HepG2 (cell line): ENCODE data around the gene CBLN3. TPM values are rescaled to one million over a fixed set of nuclear protein-coding genes. Genes with fewer than 3 reads are reported as not detected.

ENCODE experiments used
- ATRX ChIP-seq: sonication (generic); formaldehyde crosslinking; IDR thresholded peaks from 2 replicates; pipeline ENCODE4 v1.4.0; 2020; ENCODE audit warnings: missing genetic modification reagents, borderline replicate concordance
- CBX1 ChIP-seq: IDR thresholded peaks from one replicate; pipeline ENCODE4 v1.6.1; 2016; ENCODE audit warnings: antibody characterized with exemption, low read depth
- FIP1L1 ChIP-seq: fragments of 200-400 bp; formaldehyde crosslinking; IDR thresholded peaks from 2 replicates; pipeline ENCODE4 v1.6.1; 2018; ENCODE audit warnings: low read depth, mild to moderate bottlenecking, low read length, moderate library complexity, borderline replicate concordance; ENCODE audit not compliant: insufficient read depth
- FOXO4 ChIP-seq: sonication (generic); formaldehyde crosslinking; conservative IDR thresholded peaks from 2 replicates; pipeline ENCODE4 v1.8.1; 2023; ENCODE audit warnings: missing genetic modification reagents
- HMGXB4 ChIP-seq, 2 experiments: sonication (generic) in 1 of 2; formaldehyde crosslinking in 1 of 2; IDR thresholded peaks; 2 replicates each; pipeline versions ENCODE4 v1.4.0 to v1.6.1; 2018 to 2020; ENCODE audit warnings: missing genetic modification reagents in 2 of 2, borderline replicate concordance in 1 of 2, low read depth in 1 of 2, mild to moderate bottlenecking in 1 of 2, missing biosample characterization in 1 of 2
- NR2F6 ChIP-seq, 2 experiments: IDR thresholded peaks; 2 replicates each; pipeline ENCODE4 v1.6.1; 2016; ENCODE audit warnings: antibody characterized with exemption in 1 of 2, mild to moderate bottlenecking in 1 of 2
- POLR2G ChIP-seq: fragments of 200-400 bp; formaldehyde crosslinking; IDR thresholded peaks from 2 replicates; pipeline ENCODE4 v1.6.1; 2018; ENCODE audit warnings: mild to moderate bottlenecking, low read depth, low read length, moderate library complexity
- ZC3H4 ChIP-seq: sonication (generic); formaldehyde crosslinking; IDR thresholded peaks from 2 replicates; pipeline ENCODE4 v1.4.0; 2020; ENCODE audit warnings: missing genetic modification reagents, borderline replicate concordance
- ZFP36 ChIP-seq: fragments of 150-350 bp; IDR thresholded peaks from 2 replicates; pipeline ENCODE4 v1.6.1; 2018; ENCODE audit warnings: borderline replicate concordance, low read length, low read depth; ENCODE audit not compliant: partially characterized antibody
- ZNF281 ChIP-seq: sonication (generic); formaldehyde crosslinking; IDR thresholded peaks from 2 replicates; pipeline ENCODE4 v1.4.0; 2020; ENCODE audit warnings: missing genetic modification reagents, borderline replicate concordance
- ZNF484 ChIP-seq: sonication (generic); formaldehyde crosslinking; IDR thresholded peaks from 2 replicates; pipeline ENCODE4 v1.5.1; 2020; ENCODE audit warnings: mild to moderate bottlenecking, low read depth, missing genetic modification reagents, borderline replicate concordance
- ZNF572 ChIP-seq: sonication (generic); formaldehyde crosslinking; IDR thresholded peaks from 2 replicates; pipeline ENCODE4 v1.5.1; 2020; ENCODE audit warnings: mild to moderate bottlenecking, missing genetic modification reagents
- ZNF616 ChIP-seq: sonication (generic); formaldehyde crosslinking; IDR thresholded peaks from 2 replicates; pipeline ENCODE4 v1.5.0; 2020; ENCODE audit warnings: low read depth, mild to moderate bottlenecking, missing genetic modification reagents
- ZNF652 ChIP-seq: IDR thresholded peaks from 2 replicates; pipeline ENCODE4 v1.6.1; 2016; ENCODE audit warnings: low read depth, borderline replicate concordance
- ZNF83 ChIP-seq: sonication (generic); formaldehyde crosslinking; IDR thresholded peaks from 2 replicates; pipeline ENCODE4 v1.4.0; 2020; ENCODE audit warnings: missing genetic modification reagents, mild to moderate bottlenecking, borderline replicate concordance
- ZSCAN12 ChIP-seq: sonication (generic); formaldehyde crosslinking; IDR thresholded peaks from 2 replicates; pipeline ENCODE4 v1.9.0; 2021; ENCODE audit warnings: mild to moderate bottlenecking, missing genetic modification reagents
- polyA plus RNA-seq, 8 experiments: library from polyadenylated mRNA; depleted of rRNA in 3 of 8; stranded (reverse) in 7 of 8; unstranded in 1 of 8; fragments of >200 nt; fragmentation: Illumina TruSeq in 4 of 8; extraction: Trizol in 4 of 8; gene quantifications; 2 replicates each; pipeline versions ENCODE4 v1.2.1 to v1.2.3, GENCODE V29; 2011 to 2016; ENCODE audit warnings: low read depth in 4 of 8, missing spikeins in 1 of 8, mixed read lengths in 1 of 8; ENCODE audit not compliant: insufficient read depth in 1 of 8
- total RNA-seq, 5 experiments: library from RNA; depleted of rRNA; stranded (reverse); fragments of >200 nt; fragmentation: Illumina TruSeq; extraction: Trizol; gene quantifications; 2 replicates each; pipeline ENCODE4 v1.2.3, GENCODE V29; 2016; ENCODE audit warnings: low read depth in 1 of 5
- TF ChIP-seq, protein P1 (sequence below): sonication (generic); formaldehyde crosslinking; IDR thresholded peaks from 2 replicates; pipeline ENCODE4 v1.8.0; 2022; ENCODE audit warnings: missing genetic modification reagents, mild to moderate bottlenecking, borderline replicate concordance
- TF ChIP-seq, protein P2 (sequence below): sonication (generic); formaldehyde crosslinking; IDR thresholded peaks from 2 replicates; pipeline ENCODE4 v1.4.0; 2020; ENCODE audit warnings: mild to moderate bottlenecking, missing genetic modification reagents
- TF ChIP-seq, protein P3 (sequence below): sonication (generic); formaldehyde crosslinking; IDR thresholded peaks from 2 replicates; pipeline ENCODE4 v1.9.0; 2021; ENCODE audit warnings: missing genetic modification reagents, borderline replicate concordance

CBLN3 gene
- total and polyA plus RNA-seq, 2 of the 13 experiments (the other 11 are each of a cell fraction or from before 2014, with no cell fraction given), result 0.66 to 0.98 TPM

DNA sequence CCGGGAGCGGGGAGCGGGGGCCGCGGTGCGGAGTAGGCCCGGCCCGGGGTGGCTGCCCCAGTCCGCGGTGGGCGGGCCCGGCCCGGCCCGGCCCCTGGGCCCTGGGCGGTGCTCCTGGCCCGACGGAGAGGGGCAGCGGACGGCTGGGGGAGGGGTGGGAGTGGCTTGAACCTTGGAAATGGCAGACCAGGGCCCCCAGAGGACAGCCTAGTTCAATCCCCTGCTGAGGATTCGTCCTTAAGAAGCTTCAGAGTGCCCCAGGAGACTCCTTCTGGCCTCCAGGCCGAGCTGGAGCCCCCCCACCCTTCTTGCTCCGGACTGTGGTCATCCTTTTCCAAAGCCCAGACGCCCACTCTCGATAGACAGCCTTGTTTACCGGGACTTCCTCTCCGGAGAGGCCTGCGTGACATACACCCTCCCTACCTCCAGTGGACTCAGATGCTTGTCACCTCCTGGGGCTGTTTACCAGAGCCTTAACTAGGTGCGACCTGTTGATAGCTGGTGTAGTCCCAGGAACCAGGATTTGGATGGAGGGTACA lies 744 bp upstream of the CBLN3 start (continued):
- no peak for TF ChIP-seq ZFP36
- no peak for TF ChIP-seq HMGXB4 (CRISPR knock-in tag; IDR thresholded peaks at IDR 0.05; ENCODE audit: borderline replicate concordance in 1 of 2, low read depth in 1 of 2)
- no peak for TF ChIP-seq NR2F6 (IDR thresholded peaks at IDR 0.05)
- TF ChIP-seq NR2F6 (CRISPR knock-in tag; IDR thresholded peaks at IDR 0.05), result peak; percentile 11; the same call in 1 of the 2 replicates
- peak; percentile 78; the same call in 1 of the 2 replicates for TF ChIP-seq POLR2G
- TF ChIP-seq ZNF652 (CRISPR knock-in tag), result peak; percentile 36; the same call in 1 of the 2 replicates
- TF ChIP-seq FOXO4, result 0 out of 2 replicates have a peak, but pooled peaks have one; percentile 97
- TF ChIP-seq, protein P1, sequence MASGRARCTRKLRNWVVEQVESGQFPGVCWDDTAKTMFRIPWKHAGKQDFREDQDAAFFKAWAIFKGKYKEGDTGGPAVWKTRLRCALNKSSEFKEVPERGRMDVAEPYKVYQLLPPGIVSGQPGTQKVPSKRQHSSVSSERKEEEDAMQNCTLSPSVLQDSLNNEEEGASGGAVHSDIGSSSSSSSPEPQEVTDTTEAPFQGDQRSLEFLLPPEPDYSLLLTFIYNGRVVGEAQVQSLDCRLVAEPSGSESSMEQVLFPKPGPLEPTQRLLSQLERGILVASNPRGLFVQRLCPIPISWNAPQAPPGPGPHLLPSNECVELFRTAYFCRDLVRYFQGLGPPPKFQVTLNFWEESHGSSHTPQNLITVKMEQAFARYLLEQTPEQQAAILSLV (CRISPR knock-in tag), result no peak
- TF ChIP-seq ZSCAN12 (CRISPR knock-in tag), result peak; percentile 67; the same call in 1 of the 2 replicates
- TF ChIP-seq ZNF572 (CRISPR knock-in tag), result no peak
- no peak for TF ChIP-seq ATRX
- TF ChIP-seq, protein P2, sequence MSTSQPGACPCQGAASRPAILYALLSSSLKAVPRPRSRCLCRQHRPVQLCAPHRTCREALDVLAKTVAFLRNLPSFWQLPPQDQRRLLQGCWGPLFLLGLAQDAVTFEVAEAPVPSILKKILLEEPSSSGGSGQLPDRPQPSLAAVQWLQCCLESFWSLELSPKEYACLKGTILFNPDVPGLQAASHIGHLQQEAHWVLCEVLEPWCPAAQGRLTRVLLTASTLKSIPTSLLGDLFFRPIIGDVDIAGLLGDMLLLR (CRISPR knock-in tag), result no peak
- TF ChIP-seq FIP1L1, result no peak
- no peak for TF ChIP-seq ZNF83 (CRISPR knock-in tag)
- TF ChIP-seq ZNF484 (CRISPR knock-in tag), result no peak
- TF ChIP-seq ZC3H4 (CRISPR knock-in tag), result no peak; the same call in 1 of the 2 replicates
- TF ChIP-seq ZNF616 (CRISPR knock-in tag), result no peak
- TF ChIP-seq ZNF281, result peak; percentile 89
- TF ChIP-seq CBX1, result peak; percentile 39
- TF ChIP-seq, protein P3, sequence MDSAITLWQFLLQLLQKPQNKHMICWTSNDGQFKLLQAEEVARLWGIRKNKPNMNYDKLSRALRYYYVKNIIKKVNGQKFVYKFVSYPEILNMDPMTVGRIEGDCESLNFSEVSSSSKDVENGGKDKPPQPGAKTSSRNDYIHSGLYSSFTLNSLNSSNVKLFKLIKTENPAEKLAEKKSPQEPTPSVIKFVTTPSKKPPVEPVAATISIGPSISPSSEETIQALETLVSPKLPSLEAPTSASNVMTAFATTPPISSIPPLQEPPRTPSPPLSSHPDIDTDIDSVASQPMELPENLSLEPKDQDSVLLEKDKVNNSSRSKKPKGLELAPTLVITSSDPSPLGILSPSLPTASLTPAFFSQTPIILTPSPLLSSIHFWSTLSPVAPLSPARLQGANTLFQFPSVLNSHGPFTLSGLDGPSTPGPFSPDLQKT (CRISPR knock-in tag), result no peak
